ENCODE measurements around the gene LRMDA.

DNA sequence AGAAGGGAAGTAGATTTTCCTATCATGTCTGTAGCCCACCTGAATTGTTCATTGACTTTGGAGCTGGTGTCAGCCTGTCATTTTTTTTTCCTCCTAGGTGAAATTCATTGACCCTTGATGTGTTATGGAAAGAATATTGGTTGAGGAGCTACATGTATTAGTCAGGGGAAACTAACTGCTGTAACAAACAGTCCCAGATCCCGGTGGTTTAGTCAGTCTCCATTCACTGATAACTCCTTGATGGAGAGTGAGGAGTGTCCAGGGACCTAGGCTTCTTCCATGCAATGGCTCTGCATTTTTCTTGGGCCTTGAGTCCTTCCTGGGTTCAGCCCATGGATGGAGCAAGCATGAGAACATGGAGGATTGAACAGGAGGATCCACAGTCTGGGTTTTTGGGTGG lies 643.2 kb downstream of the LRMDA start:
- TF ChIP-seq SMYD3 (CRISPR knock-in tag; IDR thresholded peaks at IDR 0.05) (no peak), TBX3 (IDR thresholded peaks at IDR 0.05; ENCODE audit: borderline replicate concordance) (no peak), ESRRA (CRISPR knock-in tag; IDR thresholded peaks at IDR 0.05; ENCODE audit: low read depth) (no peak), ERF (CRISPR knock-in tag; IDR thresholded peaks at IDR 0.05) (no peak), STAG1 (CRISPR knock-in tag; IDR thresholded peaks at IDR 0.05) (no peak), PHF8 (CRISPR knock-in tag; IDR thresholded peaks at IDR 0.05) (no peak), UBTF (CRISPR knock-in tag; IDR thresholded peaks at IDR 0.05) (no peak), EZH2 (conservative IDR thresholded peaks at IDR 0.05; ENCODE audit: low read depth, low read length) (no peak), KDM3A (CRISPR knock-in tag; IDR thresholded peaks at IDR 0.05; ENCODE audit: low read depth) (no peak), JUND (CRISPR knock-in tag; IDR thresholded peaks at IDR 0.05) (no peak)

All from HepG2 (cell line).